ENCODE results near the gene CENATAC.

Gene CENATAC

DNA sequence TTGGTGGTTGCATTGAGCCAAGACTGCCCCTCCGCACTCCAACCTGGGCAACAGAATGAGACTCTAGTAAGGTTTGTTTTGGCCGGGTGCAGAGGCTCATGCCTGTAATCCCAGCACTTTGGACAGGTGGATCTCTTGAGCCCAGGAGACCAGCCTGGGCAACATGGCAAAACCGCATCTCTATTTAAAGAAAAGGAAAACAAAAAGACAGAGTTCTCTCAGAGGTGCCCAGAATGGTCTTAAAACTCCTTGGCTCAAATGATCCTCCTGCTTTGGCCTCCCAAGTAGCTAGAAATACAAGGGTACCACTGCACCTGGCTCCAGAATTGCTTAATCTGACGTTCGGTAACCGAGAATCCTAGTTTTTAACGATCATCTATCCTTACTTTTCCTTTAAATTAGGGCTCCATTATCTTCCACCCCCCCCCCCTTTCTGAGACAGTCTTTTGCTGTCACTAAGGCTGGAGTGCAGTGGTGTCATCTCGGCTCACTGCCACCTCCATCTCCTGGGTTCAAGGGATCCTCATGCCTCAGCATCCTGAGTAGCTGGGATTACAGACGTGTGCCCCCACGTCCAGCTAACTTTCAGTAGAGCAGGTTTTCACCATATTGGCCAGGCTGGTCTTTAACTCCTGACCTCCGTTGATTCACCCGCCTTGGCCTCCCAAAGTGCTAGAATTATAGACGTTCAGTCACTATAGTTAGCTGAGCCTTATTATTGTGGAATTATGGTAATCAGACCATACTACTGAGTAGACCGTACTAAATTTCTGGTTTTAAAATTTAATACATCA is 18.5 kb downstream of the CENATAC start:
- TF ChIP-seq, protein P1, sequence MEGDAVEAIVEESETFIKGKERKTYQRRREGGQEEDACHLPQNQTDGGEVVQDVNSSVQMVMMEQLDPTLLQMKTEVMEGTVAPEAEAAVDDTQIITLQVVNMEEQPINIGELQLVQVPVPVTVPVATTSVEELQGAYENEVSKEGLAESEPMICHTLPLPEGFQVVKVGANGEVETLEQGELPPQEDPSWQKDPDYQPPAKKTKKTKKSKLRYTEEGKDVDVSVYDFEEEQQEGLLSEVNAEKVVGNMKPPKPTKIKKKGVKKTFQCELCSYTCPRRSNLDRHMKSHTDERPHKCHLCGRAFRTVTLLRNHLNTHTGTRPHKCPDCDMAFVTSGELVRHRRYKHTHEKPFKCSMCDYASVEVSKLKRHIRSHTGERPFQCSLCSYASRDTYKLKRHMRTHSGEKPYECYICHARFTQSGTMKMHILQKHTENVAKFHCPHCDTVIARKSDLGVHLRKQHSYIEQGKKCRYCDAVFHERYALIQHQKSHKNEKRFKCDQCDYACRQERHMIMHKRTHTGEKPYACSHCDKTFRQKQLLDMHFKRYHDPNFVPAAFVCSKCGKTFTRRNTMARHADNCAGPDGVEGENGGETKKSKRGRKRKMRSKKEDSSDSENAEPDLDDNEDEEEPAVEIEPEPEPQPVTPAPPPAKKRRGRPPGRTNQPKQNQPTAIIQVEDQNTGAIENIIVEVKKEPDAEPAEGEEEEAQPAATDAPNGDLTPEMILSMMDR (conservative IDR thresholded peaks at IDR 0.05) = no peak
- H3K27ac ChIP-seq = peak overlapping the region; percentile 96

- peak overlapping the region; percentile 96 for H3K27ac ChIP-seq
These were observed 19.4 kb downstream of the CENATAC start for GRCh38 chr11:119017377-119017776.

- TF ChIP-seq, protein P1 (conservative IDR thresholded peaks at IDR 0.05) = no peak; the same call in 1 of the 2 replicates
- peak within 1 kb of the TSS; percentile 96 for H3K27ac ChIP-seq
These were observed 20.4 kb downstream of the CENATAC start, which contains the start of the genes RPS25 and TRAPPC4 for GRCh38 chr11:119018074-119018938. RPS25 (minus strand) TSS chr11:119018343; CDS start chr11:119018284, 59 bp downstream. TRAPPC4 (plus strand) TSS chr11:119018766; CDS start chr11:119018796, 30 bp downstream.

DNA sequence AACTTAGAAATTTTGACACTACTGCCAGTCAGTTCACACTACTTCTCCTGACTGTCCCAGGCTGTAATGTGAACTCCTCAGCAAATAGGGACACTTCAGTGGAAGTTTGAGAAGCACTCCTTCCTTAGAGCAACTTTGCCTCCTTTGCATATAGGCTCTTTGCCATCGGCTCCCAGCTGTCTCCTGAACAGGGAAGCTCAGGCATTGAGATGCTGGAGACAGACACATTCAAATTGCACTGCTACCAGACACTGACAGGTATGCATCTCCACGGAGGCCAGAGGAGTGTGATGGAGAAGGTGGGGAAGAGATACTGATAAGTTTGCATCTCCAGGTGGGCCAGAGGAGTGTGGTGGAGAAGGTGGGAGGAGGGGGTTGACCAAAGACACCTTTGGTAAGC is 22.1 kb downstream of the CENATAC start:
- peak overlapping the region; percentile 96 for H3K27ac ChIP-seq
- TF ChIP-seq, protein P1 (conservative IDR thresholded peaks at IDR 0.05) = no peak

DNA sequence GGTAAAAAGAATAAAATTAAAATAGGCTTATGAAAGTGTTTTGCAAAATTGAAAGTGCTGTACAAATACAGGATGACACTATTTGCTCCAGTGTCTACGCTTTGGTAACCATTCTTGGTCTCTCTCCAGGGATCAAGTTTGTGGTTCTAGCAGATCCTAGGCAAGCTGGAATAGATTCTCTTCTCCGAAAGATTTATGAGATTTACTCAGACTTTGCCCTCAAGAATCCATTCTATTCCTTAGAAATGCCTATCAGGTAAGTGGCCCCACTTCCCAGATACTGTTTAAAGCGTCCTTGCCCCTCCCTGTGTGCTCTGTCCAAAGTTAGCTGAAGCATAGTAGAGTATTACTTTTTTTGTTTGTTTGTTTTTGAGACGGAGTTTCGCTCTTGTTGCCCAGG is 23.7 kb downstream of the CENATAC start:
- peak overlapping the region; percentile 96 for H3K27ac ChIP-seq
- TF ChIP-seq, protein P1 (conservative IDR thresholded peaks at IDR 0.05) = no peak

GRCh38 chr11:119023741-119024140 is 25.8 kb downstream of the CENATAC start:
- TF ChIP-seq, protein P1 (conservative IDR thresholded peaks at IDR 0.05) = no peak
- H3K27ac ChIP-seq = no peak overlapping the region; the same call in 1 of the 2 replicates

DNA sequence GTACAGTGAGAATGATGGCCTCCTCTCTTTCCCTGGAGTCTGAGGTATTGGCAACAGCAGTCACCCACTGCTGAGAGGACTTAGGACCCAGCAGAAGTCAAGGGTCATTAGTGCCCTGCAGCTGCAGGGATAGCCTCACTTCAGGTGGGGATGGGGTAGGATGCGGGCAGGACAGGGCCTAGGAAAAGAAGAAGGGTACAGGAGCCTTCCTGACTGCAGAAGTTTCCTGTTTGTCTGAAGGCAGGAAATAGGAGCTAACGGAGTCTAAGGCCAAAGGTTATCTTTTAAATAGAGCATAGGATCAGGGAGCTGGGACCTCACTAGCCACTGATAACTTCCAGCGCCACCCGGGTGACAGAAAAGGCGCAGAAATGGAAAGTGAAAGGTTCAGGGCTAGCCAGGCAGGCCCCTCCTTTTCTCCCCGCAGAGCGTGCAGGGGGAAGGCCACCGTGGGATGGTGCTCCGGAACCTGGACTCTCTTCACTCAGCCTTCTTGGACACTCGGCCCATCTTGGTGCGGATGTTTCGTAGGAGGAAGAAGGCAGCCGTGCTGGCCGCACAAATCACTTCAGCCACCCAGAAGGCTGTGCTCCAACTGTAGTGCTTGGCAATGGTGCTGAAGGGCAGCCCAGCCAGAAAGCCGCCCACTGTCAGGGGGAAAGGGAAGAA is 26.6 kb downstream of the CENATAC start:
- no peak overlapping the region for H3K27ac ChIP-seq
- TF ChIP-seq, protein P1 (conservative IDR thresholded peaks at IDR 0.05) = no peak

Data from VCaP (cell line).